HepG2 (cell line): Measurements from ENCODE around the gene SNRPD2. TPM values are rescaled to one million over a fixed set of nuclear protein-coding genes. Genes with fewer than 3 reads are reported as not detected.

Experiments
- CAMTA2 ChIP-seq: sonication (generic); formaldehyde crosslinking; IDR thresholded peaks from 2 replicates; pipeline ENCODE4 v1.4.0; 2020; ENCODE audit warnings: mild to moderate bottlenecking, missing genetic modification reagents, borderline replicate concordance
- FOXA3 ChIP-seq: IDR thresholded peaks from 2 replicates; pipeline ENCODE4 v1.6.1; 2016; ENCODE audit warnings: missing genetic modification reagents, missing compliant biosample characterization
- KMT2A ChIP-seq: sonication (generic); formaldehyde crosslinking; IDR thresholded peaks from 2 replicates; pipeline ENCODE4 v1.4.0; 2020; ENCODE audit warnings: missing genetic modification reagents
- PRPF4 ChIP-seq: fragments of 200-400 bp; formaldehyde crosslinking; IDR thresholded peaks from 2 replicates; pipeline ENCODE4 v1.6.1; 2016; ENCODE audit warnings: low read length, low read depth; ENCODE audit not compliant: poor library complexity, severe bottlenecking
- RFX3 ChIP-seq: IDR thresholded peaks from 2 replicates; pipeline ENCODE4 v1.6.1; 2016; ENCODE audit warnings: missing biosample characterization, missing genetic modification reagents
- RXRB ChIP-seq: IDR thresholded peaks from 2 replicates; pipeline ENCODE4 v1.6.1; 2016; ENCODE audit warnings: borderline replicate concordance, missing genetic modification reagents, missing compliant biosample characterization
- SCMH1 ChIP-seq: sonication (generic); formaldehyde crosslinking; IDR thresholded peaks from 2 replicates; pipeline ENCODE4 v1.9.0; 2021; ENCODE audit warnings: missing genetic modification reagents, mild to moderate bottlenecking, borderline replicate concordance
- SP140L ChIP-seq: sonication (generic); formaldehyde crosslinking; IDR thresholded peaks from 2 replicates; pipeline ENCODE4 v1.4.0; 2020; ENCODE audit warnings: missing genetic modification reagents, borderline replicate concordance
- TMF1 ChIP-seq: sonication (generic); formaldehyde crosslinking; IDR thresholded peaks from 2 replicates; pipeline ENCODE4 v1.8.1; 2022; ENCODE audit warnings: low read depth, missing genetic modification reagents
- ZNF235 ChIP-seq: sonication (generic); formaldehyde crosslinking; IDR thresholded peaks from 2 replicates; pipeline ENCODE4 v1.8.1; 2023; ENCODE audit warnings: mild to moderate bottlenecking, missing genetic modification reagents, borderline replicate concordance
- ZNF569 ChIP-seq: sonication (generic); formaldehyde crosslinking; IDR thresholded peaks from 2 replicates; pipeline ENCODE4 v1.5.0; 2020; ENCODE audit warnings: mild to moderate bottlenecking, missing genetic modification reagents, moderate library complexity, borderline replicate concordance
- ZNF766 ChIP-seq: sonication (generic); formaldehyde crosslinking; IDR thresholded peaks from 2 replicates; pipeline ENCODE4 v1.5.0; 2020; ENCODE audit warnings: missing genetic modification reagents, borderline replicate concordance
- ZNF782 ChIP-seq: sonication (generic); formaldehyde crosslinking; IDR thresholded peaks from 2 replicates; pipeline ENCODE4 v1.4.0; 2020; ENCODE audit warnings: missing genetic modification reagents, mild to moderate bottlenecking, borderline replicate concordance
- ZNF816 ChIP-seq: sonication (generic); formaldehyde crosslinking; IDR thresholded peaks from 2 replicates; pipeline ENCODE4 v1.8.0; 2022; ENCODE audit warnings: missing genetic modification reagents, mild to moderate bottlenecking, borderline replicate concordance
- polyA plus RNA-seq, 8 experiments: library from polyadenylated mRNA; depleted of rRNA in 3 of 8; stranded (reverse) in 7 of 8; unstranded in 1 of 8; fragments of >200 nt; fragmentation: Illumina TruSeq in 4 of 8; extraction: Trizol in 4 of 8; gene quantifications; 2 replicates each; pipeline versions ENCODE4 v1.2.1 to v1.2.3, GENCODE V29; 2011 to 2016; ENCODE audit warnings: low read depth in 4 of 8, missing spikeins in 1 of 8, mixed read lengths in 1 of 8; ENCODE audit not compliant: insufficient read depth in 1 of 8
- total RNA-seq, 5 experiments: library from RNA; depleted of rRNA; stranded (reverse); fragments of >200 nt; fragmentation: Illumina TruSeq; extraction: Trizol; gene quantifications; 2 replicates each; pipeline ENCODE4 v1.2.3, GENCODE V29; 2016; ENCODE audit warnings: low read depth in 1 of 5
- TF ChIP-seq, protein P1 (sequence below): sonication (generic); formaldehyde crosslinking; IDR thresholded peaks from 2 replicates; pipeline ENCODE4 v1.5.1; 2020; ENCODE audit warnings: missing genetic modification reagents, mild to moderate bottlenecking, borderline replicate concordance
- TF ChIP-seq, protein P2 (sequence below): sonication (generic); formaldehyde crosslinking; IDR thresholded peaks from 2 replicates; pipeline ENCODE4 v1.4.0; 2020; ENCODE audit warnings: missing genetic modification reagents
- TF ChIP-seq, protein P3 (sequence below): sonication (generic); formaldehyde crosslinking; IDR thresholded peaks from 2 replicates; pipeline ENCODE4 v1.8.1; 2023; ENCODE audit warnings: missing genetic modification reagents, inconsistent platforms, borderline replicate concordance
- TF ChIP-seq, protein P4 (sequence below): sonication (generic); formaldehyde crosslinking; IDR thresholded peaks from 2 replicates; pipeline ENCODE4 v1.8.0; 2022; ENCODE audit warnings: missing genetic modification reagents, mild to moderate bottlenecking, inconsistent platforms, borderline replicate concordance
- TF ChIP-seq, protein P5 (sequence below): IDR thresholded peaks from 2 replicates; pipeline ENCODE4 v1.6.1; 2016; ENCODE audit warnings: mild to moderate bottlenecking, missing biosample characterization, missing genetic modification reagents

Gene SNRPD2
- total and polyA plus RNA-seq, 2 of the 13 experiments (the other 11 are each of a cell fraction or from before 2014, with no cell fraction given), result 299 to 485 TPM

DNA sequence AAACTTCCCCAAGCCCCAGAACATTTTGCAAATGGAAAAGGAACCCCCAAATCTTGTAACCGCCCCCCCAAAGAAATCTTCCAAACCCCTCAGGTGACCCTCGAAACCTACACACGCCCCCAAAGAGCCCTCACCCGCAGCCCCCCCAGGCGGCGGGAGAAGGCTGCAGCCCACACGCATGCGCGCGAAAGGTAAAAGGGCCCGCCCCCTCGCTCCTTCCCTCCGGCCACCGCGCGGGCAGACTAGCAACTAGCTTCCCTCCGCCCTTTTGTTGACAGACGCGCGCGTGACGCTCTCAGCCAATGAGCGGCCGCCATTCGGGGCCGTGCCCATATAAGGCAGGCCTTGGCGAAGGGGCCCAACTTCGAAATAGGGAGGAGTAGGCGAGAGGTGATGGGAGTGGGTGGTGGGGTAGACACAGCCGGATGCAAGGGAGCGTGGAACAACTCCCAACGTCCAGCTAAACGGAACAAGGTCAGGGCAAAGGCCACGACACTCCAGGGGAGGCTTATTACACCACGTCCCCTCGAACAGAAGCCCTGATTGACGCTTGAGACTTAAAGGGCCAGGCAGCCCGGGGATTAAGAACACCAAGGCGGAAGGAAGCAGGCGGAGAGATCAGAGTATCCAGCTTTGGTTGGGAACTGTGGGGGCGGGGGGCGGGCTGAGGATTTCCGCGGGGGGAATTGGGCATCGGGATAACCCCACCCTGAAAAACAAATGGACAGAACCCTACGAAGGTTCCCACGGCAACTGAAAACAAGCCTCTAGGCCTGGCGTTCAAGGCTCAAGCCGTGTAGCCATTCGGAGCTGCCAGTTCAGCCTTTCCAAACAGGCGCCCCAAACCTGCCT, 25.6 kb upstream of the SNRPD2 start (continued):
- peak; percentile 95 for TF ChIP-seq RXRB
- TF ChIP-seq, protein P1, sequence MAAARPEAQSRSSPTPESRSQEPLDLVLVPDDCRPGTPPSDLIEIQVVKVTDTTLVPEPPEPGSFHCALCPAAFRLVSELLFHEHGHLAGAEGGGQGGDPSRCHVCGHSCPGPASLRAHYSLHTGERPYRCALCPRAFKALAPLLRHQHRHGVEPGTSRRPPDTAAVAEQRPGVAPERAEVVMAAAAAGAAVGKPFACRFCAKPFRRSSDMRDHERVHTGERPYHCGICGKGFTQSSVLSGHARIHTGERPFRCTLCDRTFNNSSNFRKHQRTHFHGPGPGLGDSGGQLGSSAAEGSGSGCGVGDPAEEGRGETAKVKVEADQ (CRISPR knock-in tag), result no peak
- no peak; the same call in 1 of the 2 replicates for TF ChIP-seq ZNF766
- no peak for TF ChIP-seq ZNF569 (CRISPR knock-in tag)
- peak; percentile 84 for TF ChIP-seq FOXA3
- TF ChIP-seq, protein P2, sequence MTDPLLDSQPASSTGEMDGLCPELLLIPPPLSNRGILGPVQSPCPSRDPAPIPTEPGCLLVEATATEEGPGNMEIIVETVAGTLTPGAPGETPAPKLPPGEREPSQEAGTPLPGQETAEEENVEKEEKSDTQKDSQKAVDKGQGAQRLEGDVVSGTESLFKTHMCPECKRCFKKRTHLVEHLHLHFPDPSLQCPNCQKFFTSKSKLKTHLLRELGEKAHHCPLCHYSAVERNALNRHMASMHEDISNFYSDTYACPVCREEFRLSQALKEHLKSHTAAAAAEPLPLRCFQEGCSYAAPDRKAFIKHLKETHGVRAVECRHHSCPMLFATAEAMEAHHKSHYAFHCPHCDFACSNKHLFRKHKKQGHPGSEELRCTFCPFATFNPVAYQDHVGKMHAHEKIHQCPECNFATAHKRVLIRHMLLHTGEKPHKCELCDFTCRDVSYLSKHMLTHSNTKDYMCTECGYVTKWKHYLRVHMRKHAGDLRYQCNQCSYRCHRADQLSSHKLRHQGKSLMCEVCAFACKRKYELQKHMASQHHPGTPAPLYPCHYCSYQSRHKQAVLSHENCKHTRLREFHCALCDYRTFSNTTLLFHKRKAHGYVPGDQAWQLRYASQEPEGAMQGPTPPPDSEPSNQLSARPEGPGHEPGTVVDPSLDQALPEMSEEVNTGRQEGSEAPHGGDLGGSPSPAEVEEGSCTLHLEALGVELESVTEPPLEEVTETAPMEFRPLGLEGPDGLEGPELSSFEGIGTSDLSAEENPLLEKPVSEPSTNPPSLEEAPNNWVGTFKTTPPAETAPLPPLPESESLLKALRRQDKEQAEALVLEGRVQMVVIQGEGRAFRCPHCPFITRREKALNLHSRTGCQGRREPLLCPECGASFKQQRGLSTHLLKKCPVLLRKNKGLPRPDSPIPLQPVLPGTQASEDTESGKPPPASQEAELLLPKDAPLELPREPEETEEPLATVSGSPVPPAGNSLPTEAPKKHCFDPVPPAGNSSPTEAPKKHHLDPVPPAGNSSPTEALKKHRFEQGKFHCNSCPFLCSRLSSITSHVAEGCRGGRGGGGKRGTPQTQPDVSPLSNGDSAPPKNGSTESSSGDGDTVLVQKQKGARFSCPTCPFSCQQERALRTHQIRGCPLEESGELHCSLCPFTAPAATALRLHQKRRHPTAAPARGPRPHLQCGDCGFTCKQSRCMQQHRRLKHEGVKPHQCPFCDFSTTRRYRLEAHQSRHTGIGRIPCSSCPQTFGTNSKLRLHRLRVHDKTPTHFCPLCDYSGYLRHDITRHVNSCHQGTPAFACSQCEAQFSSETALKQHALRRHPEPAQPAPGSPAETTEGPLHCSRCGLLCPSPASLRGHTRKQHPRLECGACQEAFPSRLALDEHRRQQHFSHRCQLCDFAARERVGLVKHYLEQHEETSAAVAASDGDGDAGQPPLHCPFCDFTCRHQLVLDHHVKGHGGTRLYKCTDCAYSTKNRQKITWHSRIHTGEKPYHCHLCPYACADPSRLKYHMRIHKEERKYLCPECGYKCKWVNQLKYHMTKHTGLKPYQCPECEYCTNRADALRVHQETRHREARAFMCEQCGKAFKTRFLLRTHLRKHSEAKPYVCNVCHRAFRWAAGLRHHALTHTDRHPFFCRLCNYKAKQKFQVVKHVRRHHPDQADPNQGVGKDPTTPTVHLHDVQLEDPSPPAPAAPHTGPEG (CRISPR knock-in tag), result no peak
- TF ChIP-seq, protein P3, sequence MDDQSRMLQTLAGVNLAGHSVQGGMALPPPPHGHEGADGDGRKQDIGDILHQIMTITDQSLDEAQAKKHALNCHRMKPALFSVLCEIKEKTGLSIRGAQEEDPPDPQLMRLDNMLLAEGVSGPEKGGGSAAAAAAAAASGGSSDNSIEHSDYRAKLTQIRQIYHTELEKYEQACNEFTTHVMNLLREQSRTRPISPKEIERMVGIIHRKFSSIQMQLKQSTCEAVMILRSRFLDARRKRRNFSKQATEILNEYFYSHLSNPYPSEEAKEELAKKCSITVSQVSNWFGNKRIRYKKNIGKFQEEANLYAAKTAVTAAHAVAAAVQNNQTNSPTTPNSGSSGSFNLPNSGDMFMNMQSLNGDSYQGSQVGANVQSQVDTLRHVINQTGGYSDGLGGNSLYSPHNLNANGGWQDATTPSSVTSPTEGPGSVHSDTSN, result no peak
- TF ChIP-seq PRPF4, result no peak
- no peak for TF ChIP-seq SCMH1 (CRISPR knock-in tag)
- 0 out of 2 replicates have a peak, but pooled peaks have one; percentile 31 for TF ChIP-seq TMF1 (CRISPR knock-in tag)
- TF ChIP-seq ZNF235, result no peak
- no peak for TF ChIP-seq ZNF816 (CRISPR knock-in tag)
- TF ChIP-seq, protein P4, sequence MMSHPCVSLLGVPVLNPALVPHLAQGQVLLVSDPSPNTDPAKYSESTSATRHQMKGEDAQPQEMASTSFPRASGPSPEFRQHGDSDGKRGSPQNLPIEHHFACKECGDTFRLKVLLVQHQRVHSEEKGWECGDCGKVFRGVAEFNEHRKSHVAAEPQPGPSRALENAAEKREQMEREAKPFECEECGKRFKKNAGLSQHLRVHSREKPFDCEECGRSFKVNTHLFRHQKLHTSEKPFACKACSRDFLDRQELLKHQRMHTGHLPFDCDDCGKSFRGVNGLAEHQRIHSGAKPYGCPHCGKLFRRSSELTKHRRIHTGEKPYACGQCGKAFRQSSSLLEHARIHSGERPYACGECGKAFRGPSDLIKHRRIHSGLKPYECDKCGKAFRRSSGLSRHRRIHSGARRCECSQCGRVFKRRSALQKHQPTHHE (CRISPR knock-in tag), result no peak; the same call in 1 of the 2 replicates
- TF ChIP-seq, protein P5, sequence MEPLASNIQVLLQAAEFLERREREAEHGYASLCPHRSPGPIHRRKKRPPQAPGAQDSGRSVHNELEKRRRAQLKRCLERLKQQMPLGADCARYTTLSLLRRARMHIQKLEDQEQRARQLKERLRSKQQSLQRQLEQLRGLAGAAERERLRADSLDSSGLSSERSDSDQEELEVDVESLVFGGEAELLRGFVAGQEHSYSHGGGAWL (CRISPR knock-in tag), result no peak
- peak; percentile 54; the same call in 1 of the 2 replicates for TF ChIP-seq RFX3
- TF ChIP-seq ZNF782 (CRISPR knock-in tag), result no peak; the same call in 1 of the 2 replicates
- no peak for TF ChIP-seq SP140L (CRISPR knock-in tag)
- no peak for TF ChIP-seq CAMTA2 (CRISPR knock-in tag)
- no peak for TF ChIP-seq KMT2A
